Karpas-422 (cell line): ENCODE measurements around the gene MYH9. TPM values are rescaled to one million over a fixed set of nuclear protein-coding genes. Genes with fewer than 3 reads are reported as not detected.
A peak's percentile ranks its signal among the peaks of the same experiment; 100 is the strongest.

ENCODE experiments used
- DNase-seq: peaks from one replicate; pipeline ENCODE4 v3.0.0-alpha.2; 2015
- H2AFZ ChIP-seq: fragments of 200-600 bp; sonication (generic); 2 replicates; pipeline ENCODE4 v1.6.1; 2014; ENCODE audit warnings: antibody characterized with exemption, low read length, mixed read lengths
- H3K27ac ChIP-seq: fragments of 200-600 bp; sonication (generic); 2 replicates; pipeline ENCODE4 v1.5.1; 2014; ENCODE audit warnings: mild to moderate bottlenecking, low read length, moderate library complexity
- H3K27me3 ChIP-seq: fragments of 200-600 bp; sonication (generic); 2 replicates; pipeline ENCODE4 v1.6.1; 2014; ENCODE audit warnings: low read length, mixed read lengths
- H3K36me3 ChIP-seq: fragments of 200-600 bp; sonication (generic); 2 replicates; pipeline ENCODE4 v1.6.1; 2014; ENCODE audit warnings: low read length, mixed read lengths; ENCODE audit not compliant: insufficient read depth
- H3K4me1 ChIP-seq: fragments of 200-600 bp; sonication (generic); 2 replicates; pipeline ENCODE4 v1.6.1; 2014; ENCODE audit warnings: mild to moderate bottlenecking, low read length, mixed read lengths
- H3K4me2 ChIP-seq: fragments of 200-600 bp; sonication (generic); 2 replicates; pipeline ENCODE4 v1.6.1; 2014; ENCODE audit warnings: low read length, low read depth, mild to moderate bottlenecking; ENCODE audit not compliant: poor library complexity, severe bottlenecking
- H3K4me3 ChIP-seq: fragments of 200-600 bp; sonication (generic); 2 replicates; pipeline ENCODE4 v1.5.1; 2014; ENCODE audit warnings: mild to moderate bottlenecking, antibody characterized with exemption, low read length, mixed read lengths
- H3K79me2 ChIP-seq: fragments of 200-600 bp; sonication (generic); 2 replicates; pipeline ENCODE4 v1.6.1; 2014; ENCODE audit warnings: mild to moderate bottlenecking, low read length, mixed read lengths
- H3K9ac ChIP-seq: fragments of 200-600 bp; sonication (generic); 2 replicates; pipeline ENCODE4 v1.6.0; 2014; ENCODE audit warnings: low read length
- H3K9me2 ChIP-seq: fragments of 200-600 bp; sonication (generic), shearing (Covaris generic); replicated peaks from 2 replicates; pipeline ENCODE4 v1.6.0; 2014; ENCODE audit warnings: mild to moderate bottlenecking, low read length, moderate library complexity; ENCODE audit not compliant: insufficient read depth
- H3K9me3 ChIP-seq: fragments of 300-700, 200-600 bp; sonication (generic); 2 replicates; pipeline ENCODE4 v1.6.1; 2014; ENCODE audit warnings: low read length, mixed read lengths
- H4K20me1 ChIP-seq: fragments of 200-600 bp; sonication (generic); 2 replicates; pipeline ENCODE4 v1.6.1; 2014; ENCODE audit warnings: mild to moderate bottlenecking, antibody characterized with exemption, low read length, low read depth; ENCODE audit not compliant: insufficient read depth
- total RNA-seq: library from RNA; depleted of rRNA; stranded (reverse); fragments of >200 nt; shearing (Covaris generic); gene quantifications from 2 replicates; pipeline ENCODE4 v1.2.3, GENCODE V29; 2014; ENCODE audit warnings: low replicate concordance

MYH9 gene
- total RNA-seq, 1 experiment from 2014 or later, result 57.5 TPM

GRCh38 chr22:36301851-36302250 is 85.9 kb downstream of the MYH9 start:
- Histone ChIP-seq H3K4me2 (no peak overlapping the region), H3K9me3 (no peaks in the 10 kb centered on the region), H3K9me2 (no peaks in the 10 kb centered on the region), H4K20me1 (no peaks in the 10 kb centered on the region), H3K4me1 (peaks cover 9% of the 10 kb centered on the region), H3K27ac (no peak overlapping the region), H3K27me3 (no peaks in the 10 kb centered on the region), H2AFZ (no peak overlapping the region), H3K9ac (no peak overlapping the region), H3K79me2 (no peaks in the 10 kb centered on the region; the same call in 1 of the 2 replicates), H3K4me3 (no peak overlapping the region), H3K36me3 (peaks cover 18% of the 10 kb centered on the region; the same call in 1 of the 2 replicates)
- no peak for DNase-seq

GRCh38 chr22:36301384-36301828 is 86.4 kb downstream of the MYH9 start:
- no peak overlapping the region for H2AFZ ChIP-seq

GRCh38 chr22:36300396-36301212 is 87.2 kb downstream of the MYH9 start:
- Histone ChIP-seq H3K4me1 (peaks cover 9% of the 10 kb centered on the region), H3K4me3 (no peak overlapping the region), H3K9me3 (no peaks in the 10 kb centered on the region), H3K27ac (no peak overlapping the region), H3K9ac (no peak overlapping the region), H3K79me2 (no peaks in the 10 kb centered on the region; the same call in 1 of the 2 replicates), H3K4me2 (no peak overlapping the region), H3K9me2 (no peaks in the 10 kb centered on the region), H3K27me3 (no peaks in the 10 kb centered on the region), H2AFZ (no peak overlapping the region), H3K36me3 (peaks cover 21% of the 10 kb centered on the region; the same call in 1 of the 2 replicates), H4K20me1 (no peaks in the 10 kb centered on the region)
- DNase-seq, result no peak

More at GRCh38 chr22:36301384-36301828, 86.4 kb downstream of the MYH9 start:
- no peak overlapping the region for H3K9ac ChIP-seq
- H3K4me2 ChIP-seq, result no peak overlapping the region
- peaks cover 9% of the 10 kb centered on the region for H3K4me1 ChIP-seq
- no peaks in the 10 kb centered on the region for H4K20me1 ChIP-seq
- H3K27me3 ChIP-seq, result no peaks in the 10 kb centered on the region
- no peaks in the 10 kb centered on the region for H3K9me3 ChIP-seq
- H3K79me2 ChIP-seq, result no peaks in the 10 kb centered on the region; the same call in 1 of the 2 replicates
- H3K36me3 ChIP-seq, result peaks cover 18% of the 10 kb centered on the region; the same call in 1 of the 2 replicates
- no peak overlapping the region for H3K27ac ChIP-seq
- no peak overlapping the region for H3K4me3 ChIP-seq
- peak; percentile 92 for DNase-seq
- H3K9me2 ChIP-seq, result no peaks in the 10 kb centered on the region

GRCh38 chr22:36299911-36300310 is 87.9 kb downstream of the MYH9 start:
- Histone ChIP-seq H3K4me1 (peaks cover 9% of the 10 kb centered on the region), H4K20me1 (no peaks in the 10 kb centered on the region), H3K27ac (no peak overlapping the region), H3K36me3 (peaks cover 25% of the 10 kb centered on the region; the same call in 1 of the 2 replicates), H3K27me3 (no peaks in the 10 kb centered on the region), H3K79me2 (no peaks in the 10 kb centered on the region; the same call in 1 of the 2 replicates), H3K4me2 (no peak overlapping the region), H2AFZ (no peak overlapping the region), H3K4me3 (no peak overlapping the region), H3K9ac (no peak overlapping the region), H3K9me2 (no peaks in the 10 kb centered on the region), H3K9me3 (no peaks in the 10 kb centered on the region)
- no peak for DNase-seq

GRCh38 chr22:36299295-36299694 is 88.5 kb downstream of the MYH9 start:
- H3K27me3 ChIP-seq, result no peaks in the 10 kb centered on the region
- H2AFZ ChIP-seq, result no peak overlapping the region
- H3K4me2 ChIP-seq, result no peak overlapping the region
- no peaks in the 10 kb centered on the region for H3K9me3 ChIP-seq
- no peak overlapping the region for H3K9ac ChIP-seq
- no peaks in the 10 kb centered on the region; the same call in 1 of the 2 replicates for H3K79me2 ChIP-seq
- H3K9me2 ChIP-seq, result no peaks in the 10 kb centered on the region
- H3K4me3 ChIP-seq, result no peak overlapping the region
- H3K36me3 ChIP-seq, result peaks cover 30% of the 10 kb centered on the region
- no peak for DNase-seq
- H3K4me1 ChIP-seq, result peaks cover 9% of the 10 kb centered on the region
- H3K27ac ChIP-seq, result no peak overlapping the region
- H4K20me1 ChIP-seq, result no peaks in the 10 kb centered on the region

GRCh38 chr22:36298601-36299000 is 89.2 kb downstream of the MYH9 start:
- no peak overlapping the region for H3K9ac ChIP-seq
- no peak overlapping the region for H3K4me2 ChIP-seq
- no peaks in the 10 kb centered on the region for H3K27me3 ChIP-seq
- H3K9me2 ChIP-seq, result no peaks in the 10 kb centered on the region
- no peaks in the 10 kb centered on the region for H3K9me3 ChIP-seq
- H3K36me3 ChIP-seq, result peaks cover 34% of the 10 kb centered on the region
- H3K4me1 ChIP-seq, result peaks cover 9% of the 10 kb centered on the region
- no peaks in the 10 kb centered on the region for H4K20me1 ChIP-seq
- no peak overlapping the region for H3K4me3 ChIP-seq
- DNase-seq, result no peak
- H2AFZ ChIP-seq, result no peak overlapping the region
- no peak overlapping the region for H3K27ac ChIP-seq
- no peaks in the 10 kb centered on the region; the same call in 1 of the 2 replicates for H3K79me2 ChIP-seq

GRCh38 chr22:36298118-36298517 is 89.6 kb downstream of the MYH9 start:
- Histone ChIP-seq H3K27me3 (no peaks in the 10 kb centered on the region), H3K9me3 (no peaks in the 10 kb centered on the region), H3K4me3 (no peak overlapping the region), H3K4me2 (no peak overlapping the region), H3K9me2 (no peaks in the 10 kb centered on the region), H3K36me3 (peaks cover 34% of the 10 kb centered on the region), H3K79me2 (no peaks in the 10 kb centered on the region; the same call in 1 of the 2 replicates), H4K20me1 (no peaks in the 10 kb centered on the region), H3K4me1 (peaks cover 9% of the 10 kb centered on the region), H2AFZ (no peak overlapping the region), H3K27ac (no peak overlapping the region), H3K9ac (no peak overlapping the region)
- no peak for DNase-seq

GRCh38 chr22:36297568-36297967 is 90.2 kb downstream of the MYH9 start:
- no peaks in the 10 kb centered on the region; the same call in 1 of the 2 replicates for H3K79me2 ChIP-seq

More at GRCh38 chr22:36297568-36297967, 90.2 kb downstream of the MYH9 start:
- Histone ChIP-seq H3K36me3 (peaks cover 34% of the 10 kb centered on the region), H3K9me3 (no peaks in the 10 kb centered on the region), H3K27ac (no peak overlapping the region), H2AFZ (no peak overlapping the region), H3K4me2 (no peak overlapping the region), H3K9ac (no peak overlapping the region), H3K27me3 (no peaks in the 10 kb centered on the region), H3K4me1 (peaks cover 9% of the 10 kb centered on the region), H3K4me3 (no peak overlapping the region), H3K9me2 (no peaks in the 10 kb centered on the region), H4K20me1 (no peaks in the 10 kb centered on the region)
- no peak for DNase-seq
